ENCODE results near the gene ITGA3. TPM values are rescaled to one million over a fixed set of nuclear protein-coding genes. Genes with fewer than 3 reads are reported as not detected.
A peak's percentile ranks its signal among the peaks of the same experiment; 100 is the strongest.

The ITGA3 gene
- polyA plus RNA-seq, 2 donors = 38.3 to 41.8 TPM

DNA sequence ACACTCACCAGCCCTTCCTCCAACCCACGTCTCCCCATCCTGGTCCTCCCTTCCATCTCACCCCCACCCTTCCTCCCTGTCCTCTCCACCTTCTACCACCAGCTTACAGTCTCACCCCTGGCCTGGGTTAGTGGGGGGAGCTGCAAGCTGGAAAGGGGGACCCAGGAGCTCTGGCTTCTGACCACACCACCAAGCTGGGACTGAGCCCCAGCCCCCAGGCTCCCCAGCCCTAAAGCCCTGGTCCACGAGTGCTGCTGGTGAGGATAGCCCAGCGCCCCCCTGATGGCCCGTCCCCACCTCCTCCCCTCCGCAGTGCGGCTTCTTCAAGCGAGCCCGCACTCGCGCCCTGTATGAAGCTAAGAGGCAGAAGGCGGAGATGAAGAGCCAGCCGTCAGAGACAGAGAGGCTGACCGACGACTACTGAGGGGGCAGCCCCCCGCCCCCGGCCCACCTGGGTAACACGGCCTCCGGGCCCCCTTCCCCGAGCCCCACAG, 32.0 kb downstream of the ITGA3 start:
- Histone ChIP-seq H3K36me3 (ENCODE audit: control insufficient read depth in 2 of 2, insufficient read depth in 2 of 2, low read length in 1 of 2) (peaks cover 9 to 21% of the 10 kb centered on the region in 2 donors), H3K27me3 (ENCODE audit: control insufficient read depth in 1 of 2, insufficient read depth in 2 of 2, low read length in 2 of 2) (no peaks in the 10 kb centered on the region), H3K9me3 (ENCODE audit: control insufficient read depth in 2 of 2, insufficient read depth in 1 of 2, low read depth in 1 of 2, low read length in 1 of 2) (no peaks in the 10 kb centered on the region), H3K4me3 (ENCODE audit: low read depth in 1 of 2, low read length in 2 of 2) (no peak overlapping the region), H3K27ac (ENCODE audit: low read depth in 2 of 2, low read length in 1 of 2) (no peak overlapping the region), H3K4me1 (ENCODE audit: control insufficient read depth in 2 of 2, insufficient read depth in 2 of 2, low read length in 1 of 2) (no peaks in the 10 kb centered on the region)
- WGBS, 2 donors = 80 to 82% methylated on average over 18 to 19 of the region's 19 CpGs

DNA sequence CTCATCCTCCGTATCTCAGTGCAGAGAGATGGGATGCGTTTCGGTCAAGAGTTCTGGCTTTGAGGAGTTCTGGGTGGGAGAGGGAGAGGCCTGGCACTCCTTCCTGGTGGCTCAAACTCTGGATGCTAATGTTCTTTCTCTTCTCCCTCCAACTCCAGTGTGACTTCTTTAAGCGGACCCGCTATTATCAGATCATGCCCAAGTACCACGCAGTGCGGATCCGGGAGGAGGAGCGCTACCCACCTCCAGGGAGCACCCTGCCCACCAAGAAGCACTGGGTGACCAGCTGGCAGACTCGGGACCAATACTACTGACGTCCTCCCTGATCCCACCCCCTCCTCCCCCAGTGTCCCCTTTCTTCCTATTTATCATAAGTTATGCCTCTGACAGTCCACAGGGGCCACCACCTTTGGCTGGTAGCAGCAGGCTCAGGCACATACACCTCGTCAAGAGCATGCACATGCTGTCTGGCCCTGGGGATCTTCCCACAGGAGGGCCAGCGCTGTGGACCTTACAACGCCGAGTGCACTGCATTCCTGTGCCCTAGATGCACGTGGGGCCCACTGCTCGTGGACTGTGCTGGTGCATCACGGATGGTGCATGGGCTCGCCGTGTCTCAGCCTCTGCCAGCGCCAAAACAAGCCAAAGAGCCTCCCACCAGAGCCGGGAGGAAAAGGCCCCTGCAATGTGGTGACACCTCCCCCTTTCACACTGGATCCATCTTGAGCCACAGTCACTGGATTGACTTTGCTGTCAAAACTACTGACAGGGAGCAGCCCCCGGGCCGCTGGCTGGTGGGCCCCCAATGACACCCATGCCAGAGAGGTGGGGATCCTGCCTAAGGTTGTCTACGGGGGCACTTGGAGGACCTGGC, 33.3 kb downstream of the ITGA3 start:
- Histone ChIP-seq H3K4me1 (ENCODE audit: control insufficient read depth in 2 of 2, insufficient read depth in 2 of 2, low read length in 1 of 2) (no peaks in the 10 kb centered on the region), H3K36me3 (ENCODE audit: control insufficient read depth in 2 of 2, insufficient read depth in 2 of 2, low read length in 1 of 2) (peaks cover 9 to 21% of the 10 kb centered on the region in 2 donors), H3K9me3 (ENCODE audit: control insufficient read depth in 2 of 2, insufficient read depth in 1 of 2, low read depth in 1 of 2, low read length in 1 of 2) (no peaks in the 10 kb centered on the region), H3K27ac (ENCODE audit: low read depth in 2 of 2, low read length in 1 of 2) (no peak overlapping the region), H3K27me3 (ENCODE audit: control insufficient read depth in 1 of 2, insufficient read depth in 2 of 2, low read length in 2 of 2) (no peaks in the 10 kb centered on the region), H3K4me3 (ENCODE audit: low read depth in 1 of 2, low read length in 2 of 2) (no peak overlapping the region)
- WGBS, 2 donors = 79 to 82% methylated on average over 25 of the region's 25 CpGs

DNA sequence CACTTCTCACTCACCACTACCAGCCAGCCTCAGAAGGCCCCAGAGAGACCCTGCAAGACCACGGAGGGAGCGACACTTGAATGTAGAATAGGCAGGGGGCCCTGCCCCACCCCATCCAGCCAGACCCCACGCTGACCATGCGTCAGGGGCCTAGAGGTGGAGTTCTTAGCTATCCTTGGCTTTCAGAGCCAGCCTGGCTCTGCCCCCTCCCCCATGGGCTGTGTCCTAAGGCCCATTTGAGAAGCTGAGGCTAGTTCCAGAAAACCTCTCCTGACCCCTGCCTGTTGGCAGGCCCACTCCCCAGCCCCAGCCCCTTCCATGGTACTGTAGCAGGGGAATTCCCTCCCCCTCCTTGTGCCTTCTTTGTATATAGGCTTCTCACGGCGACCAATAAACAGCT, 34.2 kb downstream of the ITGA3 start:
- H3K4me3 ChIP-seq (ENCODE audit: low read depth in 1 of 2, low read length in 2 of 2) = no peak overlapping the region
- H3K9me3 ChIP-seq (ENCODE audit: control insufficient read depth in 2 of 2, insufficient read depth in 1 of 2, low read depth in 1 of 2, low read length in 1 of 2) = no peaks in the 10 kb centered on the region
- H3K4me1 ChIP-seq (ENCODE audit: control insufficient read depth in 2 of 2, insufficient read depth in 2 of 2, low read length in 1 of 2) = no peaks in the 10 kb centered on the region
- H3K27ac ChIP-seq (ENCODE audit: low read depth in 2 of 2, low read length in 1 of 2) = no peak overlapping the region
- H3K36me3 ChIP-seq (ENCODE audit: control insufficient read depth in 2 of 2, insufficient read depth in 2 of 2, low read length in 1 of 2) = peaks cover 9 to 21% of the 10 kb centered on the region in 2 donors
- WGBS, 2 donors = 76 to 83% methylated on average over 6 of the region's 6 CpGs
- no peaks in the 10 kb centered on the region for H3K27me3 ChIP-seq (ENCODE audit: control insufficient read depth in 1 of 2, insufficient read depth in 2 of 2, low read length in 2 of 2)

DNA sequence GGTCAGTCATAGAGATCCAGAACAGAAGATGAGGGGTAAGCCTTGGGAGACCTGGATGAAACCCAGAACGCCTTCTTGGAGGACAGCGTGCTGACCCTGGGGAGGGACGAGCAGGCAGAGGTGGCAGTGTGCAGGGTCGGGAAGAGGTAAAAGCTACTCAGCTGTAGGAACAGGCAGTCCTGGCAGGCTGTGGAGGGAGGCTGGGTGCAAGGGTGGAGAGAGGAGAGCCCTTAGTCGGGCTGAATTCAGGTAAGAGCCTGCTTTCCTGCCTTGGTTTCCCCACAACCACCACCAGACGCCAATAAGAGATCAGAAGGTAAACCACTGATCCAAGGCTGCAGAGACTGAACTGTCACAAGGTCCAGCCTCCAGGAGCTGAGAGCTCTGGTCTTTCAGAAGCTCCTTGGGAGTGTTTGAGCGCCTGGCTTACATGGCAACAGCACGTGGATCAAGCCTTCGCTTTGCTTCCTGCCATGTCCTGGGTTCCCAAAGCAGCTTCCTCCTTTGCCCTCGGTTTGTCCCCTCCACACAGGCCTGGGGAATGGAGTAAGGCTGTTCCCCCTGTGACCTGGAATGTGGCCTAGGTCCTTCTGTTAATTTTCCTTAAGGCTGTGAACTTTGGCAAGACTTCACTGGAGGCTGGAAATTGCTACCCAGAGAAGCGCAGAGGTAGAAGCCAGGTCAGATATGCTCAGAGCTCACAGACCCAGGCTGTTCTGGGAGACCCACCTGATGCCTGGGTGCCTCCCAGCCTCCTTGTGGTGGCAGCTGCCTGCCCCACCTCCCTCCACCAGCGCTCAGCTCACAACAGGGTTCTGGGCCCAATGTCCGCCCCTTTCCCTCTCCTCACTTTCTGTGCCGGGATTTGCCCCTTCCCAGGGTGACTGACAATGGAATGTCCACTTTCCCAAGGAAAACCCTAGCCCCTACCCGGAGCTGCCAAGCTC, 35.3 kb downstream of the ITGA3 start:
- Histone ChIP-seq H3K9me3 (ENCODE audit: control insufficient read depth in 2 of 2, insufficient read depth in 1 of 2, low read depth in 1 of 2, low read length in 1 of 2) (no peaks in the 10 kb centered on the region), H3K36me3 (ENCODE audit: control insufficient read depth in 2 of 2, insufficient read depth in 2 of 2, low read length in 1 of 2) (peaks cover 9 to 21% of the 10 kb centered on the region in 2 donors), H3K27ac (ENCODE audit: low read depth in 2 of 2, low read length in 1 of 2) (no peak overlapping the region), H3K4me1 (ENCODE audit: control insufficient read depth in 2 of 2, insufficient read depth in 2 of 2, low read length in 1 of 2) (peaks cover 5 to 7% of the 10 kb centered on the region in 2 donors), H3K4me3 (ENCODE audit: low read depth in 1 of 2, low read length in 2 of 2) (no peak overlapping the region), H3K27me3 (ENCODE audit: control insufficient read depth in 1 of 2, insufficient read depth in 2 of 2, low read length in 2 of 2) (no peaks in the 10 kb centered on the region)
- WGBS, 2 donors = 68 to 69% methylated on average over 15 of the region's 15 CpGs

DNA sequence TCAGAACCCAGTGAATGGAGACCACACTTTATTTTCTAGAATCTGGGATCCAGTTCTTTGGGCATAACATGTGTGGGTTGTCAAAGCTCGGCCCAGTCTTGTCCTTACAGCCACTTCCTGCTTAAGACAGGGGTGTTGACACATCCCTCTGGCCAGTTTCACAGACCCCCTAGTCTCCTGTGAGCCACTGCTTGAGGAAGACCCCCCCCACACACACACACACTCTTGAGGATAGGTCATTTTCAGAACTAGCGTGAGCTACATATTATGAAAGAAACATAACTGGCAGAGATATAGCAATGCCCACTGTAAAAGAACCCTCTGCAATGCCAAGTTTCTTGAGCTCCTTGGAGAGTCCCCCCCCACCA, 36.0 kb downstream of the ITGA3 start:
- Histone ChIP-seq H3K4me3 (ENCODE audit: low read depth in 1 of 2, low read length in 2 of 2) (no peak overlapping the region), H3K27ac (ENCODE audit: low read depth in 2 of 2, low read length in 1 of 2) (no peak overlapping the region)
- WGBS, 2 donors = 62 to 80% methylated on average over 2 of the region's 2 CpGs

DNA sequence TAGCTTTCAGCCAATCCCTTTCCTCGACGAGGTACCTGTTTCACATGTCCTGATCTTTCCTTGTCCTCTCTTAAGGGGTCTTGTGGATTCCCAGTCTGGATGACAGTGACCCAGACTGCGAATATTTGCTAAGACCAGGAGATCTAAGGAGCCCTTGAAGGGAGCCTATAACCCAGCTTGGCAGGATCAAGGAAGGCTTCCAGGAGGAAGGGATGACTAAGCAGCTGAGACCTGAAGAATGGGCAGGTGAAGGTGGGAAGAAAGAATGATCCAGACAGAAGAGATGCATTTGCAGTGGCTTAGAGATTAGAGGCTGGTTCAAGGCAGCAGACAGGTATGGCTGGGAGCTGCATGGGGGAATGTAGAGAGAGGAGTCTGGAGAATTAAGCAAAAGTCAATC, 37.3 kb downstream of the ITGA3 start:
- Histone ChIP-seq H3K27ac (ENCODE audit: low read depth in 2 of 2, low read length in 1 of 2) (no peak overlapping the region), H3K4me1 (ENCODE audit: control insufficient read depth in 2 of 2, insufficient read depth in 2 of 2, low read length in 1 of 2) (peaks cover 8 to 11% of the 10 kb centered on the region in 2 donors), H3K27me3 (ENCODE audit: control insufficient read depth in 1 of 2, insufficient read depth in 2 of 2, low read length in 2 of 2) (no peaks in the 10 kb centered on the region), H3K9me3 (ENCODE audit: control insufficient read depth in 2 of 2, insufficient read depth in 1 of 2, low read depth in 1 of 2, low read length in 1 of 2) (no peaks in the 10 kb centered on the region), H3K36me3 (ENCODE audit: control insufficient read depth in 2 of 2, insufficient read depth in 2 of 2, low read length in 1 of 2) (peaks cover 9 to 21% of the 10 kb centered on the region in 2 donors), H3K4me3 (ENCODE audit: low read depth in 1 of 2, low read length in 2 of 2) (no peak overlapping the region)
- 77 to 80% methylated on average over 3 of the region's 3 CpGs for WGBS, 2 donors

More for the DNA sequence above, 36.0 kb downstream of the ITGA3 start:
- Histone ChIP-seq H3K9me3 (ENCODE audit: control insufficient read depth in 2 of 2, insufficient read depth in 1 of 2, low read depth in 1 of 2, low read length in 1 of 2) (no peaks in the 10 kb centered on the region), H3K4me1 (ENCODE audit: control insufficient read depth in 2 of 2, insufficient read depth in 2 of 2, low read length in 1 of 2) (peaks cover 8 to 11% of the 10 kb centered on the region in 2 donors), H3K27me3 (ENCODE audit: control insufficient read depth in 1 of 2, insufficient read depth in 2 of 2, low read length in 2 of 2) (no peaks in the 10 kb centered on the region), H3K36me3 (ENCODE audit: control insufficient read depth in 2 of 2, insufficient read depth in 2 of 2, low read length in 1 of 2) (peaks cover 9 to 21% of the 10 kb centered on the region in 2 donors)

DNA sequence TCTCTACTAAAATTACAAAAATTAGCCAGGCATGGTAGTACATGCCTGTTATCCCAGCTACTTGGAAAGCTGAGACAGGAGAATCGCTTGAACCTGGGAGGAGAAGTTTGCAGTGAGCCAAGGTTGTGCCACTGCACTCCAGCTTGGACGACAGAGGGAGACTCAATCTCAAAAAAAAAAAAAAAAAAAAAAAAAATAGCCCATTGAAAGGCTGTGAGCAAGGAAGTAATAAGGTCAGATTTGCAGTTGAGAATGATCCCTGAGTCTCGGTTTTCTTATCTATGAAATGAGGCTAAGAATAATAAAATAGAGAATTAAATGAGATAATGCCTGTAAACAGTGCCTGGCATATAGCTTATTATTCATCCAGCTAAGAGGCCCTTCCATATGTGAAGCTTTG, 37.9 kb downstream of the ITGA3 start:
- Histone ChIP-seq H3K9me3 (ENCODE audit: control insufficient read depth in 2 of 2, insufficient read depth in 1 of 2, low read depth in 1 of 2, low read length in 1 of 2) (no peaks in the 10 kb centered on the region), H3K4me1 (ENCODE audit: control insufficient read depth in 2 of 2, insufficient read depth in 2 of 2, low read length in 1 of 2) (peaks cover 8 to 13% of the 10 kb centered on the region in 2 donors), H3K36me3 (ENCODE audit: control insufficient read depth in 2 of 2, insufficient read depth in 2 of 2, low read length in 1 of 2) (peaks cover 9 to 21% of the 10 kb centered on the region in 2 donors), H3K27ac (ENCODE audit: low read depth in 2 of 2, low read length in 1 of 2) (no peak overlapping the region), H3K4me3 (ENCODE audit: low read depth in 1 of 2, low read length in 2 of 2) (no peak overlapping the region), H3K27me3 (ENCODE audit: control insufficient read depth in 1 of 2, insufficient read depth in 2 of 2, low read length in 2 of 2) (no peaks in the 10 kb centered on the region)
- WGBS, 2 donors = 19 to 26% methylated on average over 3 of the region's 3 CpGs

DNA sequence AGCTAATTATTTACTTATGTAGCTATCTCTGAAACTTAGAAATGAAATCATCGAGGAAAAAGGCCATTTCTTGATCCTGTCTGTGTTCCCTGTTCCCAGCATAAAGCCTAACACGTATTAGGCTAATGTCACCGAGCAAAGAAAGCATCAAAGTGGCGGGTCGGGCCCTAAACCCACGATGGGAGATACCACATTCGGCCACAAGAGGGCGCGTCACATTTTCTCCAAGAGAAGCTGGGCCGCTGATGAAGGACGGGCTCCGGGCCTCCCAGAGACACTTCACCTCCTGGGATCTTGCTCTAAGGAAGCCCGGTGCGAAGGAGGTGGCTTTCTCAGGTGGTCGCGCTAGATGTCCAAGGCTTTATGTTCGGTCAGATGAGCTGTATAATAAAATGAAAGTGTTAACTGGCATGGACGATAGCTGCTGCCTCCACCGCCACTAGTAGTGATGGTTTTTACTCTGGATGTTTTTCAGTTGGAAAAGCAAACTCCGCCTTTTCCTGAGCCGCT, 38.4 kb downstream of the ITGA3 start:
- WGBS, 2 donors = 0% methylated on average over 21 of the region's 21 CpGs
- H3K27ac ChIP-seq (ENCODE audit: low read depth in 2 of 2, low read length in 1 of 2) = peak overlapping the region; percentile 76 to 79
- H3K4me3 ChIP-seq (ENCODE audit: low read depth in 1 of 2, low read length in 2 of 2) = peak overlapping the region; percentile 81 to 83
- peaks cover 5 to 18% of the 10 kb centered on the region in 2 donors for H3K36me3 ChIP-seq (ENCODE audit: control insufficient read depth in 2 of 2, insufficient read depth in 2 of 2, low read length in 1 of 2)
- no peaks in the 10 kb centered on the region for H3K27me3 ChIP-seq (ENCODE audit: control insufficient read depth in 1 of 2, insufficient read depth in 2 of 2, low read length in 2 of 2)
- H3K4me1 ChIP-seq (ENCODE audit: control insufficient read depth in 2 of 2, insufficient read depth in 2 of 2, low read length in 1 of 2) = peaks cover 8 to 16% of the 10 kb centered on the region in 2 donors
- H3K9me3 ChIP-seq (ENCODE audit: control insufficient read depth in 2 of 2, insufficient read depth in 1 of 2, low read depth in 1 of 2, low read length in 1 of 2) = no peaks in the 10 kb centered on the region
